ENCODE results near the gene SMC1B.
A peak's percentile ranks its signal among the peaks of the same experiment; 100 is the strongest.

SMC1B gene

DNA sequence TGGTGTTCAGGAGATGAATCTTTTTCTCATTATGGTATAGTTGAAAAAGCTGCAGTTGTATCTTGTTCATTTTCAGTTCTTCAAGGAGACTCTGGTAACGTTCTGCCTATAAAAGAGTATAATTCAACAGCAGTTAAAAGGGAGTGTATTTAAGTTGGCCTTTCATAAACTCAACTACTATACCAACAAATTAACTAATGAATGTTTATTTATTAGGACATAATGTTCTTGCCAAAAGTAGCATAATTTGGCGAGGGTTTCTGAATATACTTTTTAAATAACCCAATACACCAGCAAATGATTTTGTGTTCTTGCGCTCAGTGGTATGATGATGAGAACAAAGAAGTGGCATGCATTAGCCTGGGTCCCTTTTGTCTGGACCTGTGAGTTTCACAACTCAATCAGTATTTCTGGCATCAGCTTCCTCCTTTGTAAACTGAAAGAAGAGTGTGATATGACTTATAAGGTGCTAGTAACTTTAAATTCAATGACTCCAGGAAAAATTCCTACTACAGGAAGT, 10.9 kb downstream of the SMC1B start:
- TF ChIP-seq, protein P1, sequence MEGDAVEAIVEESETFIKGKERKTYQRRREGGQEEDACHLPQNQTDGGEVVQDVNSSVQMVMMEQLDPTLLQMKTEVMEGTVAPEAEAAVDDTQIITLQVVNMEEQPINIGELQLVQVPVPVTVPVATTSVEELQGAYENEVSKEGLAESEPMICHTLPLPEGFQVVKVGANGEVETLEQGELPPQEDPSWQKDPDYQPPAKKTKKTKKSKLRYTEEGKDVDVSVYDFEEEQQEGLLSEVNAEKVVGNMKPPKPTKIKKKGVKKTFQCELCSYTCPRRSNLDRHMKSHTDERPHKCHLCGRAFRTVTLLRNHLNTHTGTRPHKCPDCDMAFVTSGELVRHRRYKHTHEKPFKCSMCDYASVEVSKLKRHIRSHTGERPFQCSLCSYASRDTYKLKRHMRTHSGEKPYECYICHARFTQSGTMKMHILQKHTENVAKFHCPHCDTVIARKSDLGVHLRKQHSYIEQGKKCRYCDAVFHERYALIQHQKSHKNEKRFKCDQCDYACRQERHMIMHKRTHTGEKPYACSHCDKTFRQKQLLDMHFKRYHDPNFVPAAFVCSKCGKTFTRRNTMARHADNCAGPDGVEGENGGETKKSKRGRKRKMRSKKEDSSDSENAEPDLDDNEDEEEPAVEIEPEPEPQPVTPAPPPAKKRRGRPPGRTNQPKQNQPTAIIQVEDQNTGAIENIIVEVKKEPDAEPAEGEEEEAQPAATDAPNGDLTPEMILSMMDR (IDR thresholded peaks at IDR 0.05; ENCODE audit: low read depth, low read length), result no peak
- H3K36me3 ChIP-seq, result no peaks in the 10 kb centered on the region
- no peaks in the 10 kb centered on the region for H3K9me3 ChIP-seq
- DNase-seq, result no peak
- no peak overlapping the region for H3K4me3 ChIP-seq (ENCODE audit: low read depth, low read length)
- peaks cover 7% of the 10 kb centered on the region; the same call in 1 of the 2 replicates for H3K4me1 ChIP-seq
- no peaks in the 10 kb centered on the region for H3K27me3 ChIP-seq

DNA sequence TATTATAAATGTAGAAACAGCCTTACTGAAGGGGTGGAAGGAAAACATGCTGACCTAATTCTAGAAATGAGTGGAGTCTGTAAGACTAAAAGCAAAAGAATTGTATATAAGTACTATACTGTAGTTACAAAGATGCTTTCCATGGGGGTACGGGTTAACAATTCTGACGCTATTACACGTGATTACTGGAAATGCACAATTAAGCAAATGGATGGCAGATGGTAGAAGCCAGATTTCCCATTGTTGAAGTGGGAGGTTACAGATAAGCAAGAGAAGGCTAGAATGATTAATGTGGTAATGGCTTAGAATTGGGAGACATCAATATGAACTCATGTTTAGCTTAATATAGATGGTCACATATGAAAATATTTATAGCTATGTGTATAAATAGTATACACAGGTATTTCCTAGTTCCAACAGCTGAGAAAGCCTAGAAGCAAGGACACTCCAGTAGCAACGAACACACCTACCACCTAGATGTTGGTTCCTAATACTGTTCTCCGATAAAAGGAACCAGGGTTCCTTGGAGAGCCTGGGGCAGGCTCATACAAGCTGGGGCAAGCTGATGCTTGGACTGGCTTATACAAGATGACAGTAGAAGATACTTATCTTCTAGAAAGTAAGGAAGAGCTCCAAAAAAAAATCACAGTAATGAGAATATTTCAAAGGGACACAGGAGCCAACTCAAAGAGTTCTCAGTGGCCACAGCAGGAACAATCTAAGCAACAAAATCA, 13.5 kb downstream of the SMC1B start:
- TF ChIP-seq, protein P1 (IDR thresholded peaks at IDR 0.05; ENCODE audit: low read depth, low read length), result no peak
- H3K36me3 ChIP-seq, result no peaks in the 10 kb centered on the region
- H3K27me3 ChIP-seq, result no peaks in the 10 kb centered on the region
- DNase-seq, result no peak
- no peak overlapping the region for H3K4me3 ChIP-seq (ENCODE audit: low read depth, low read length)
- H3K9me3 ChIP-seq, result no peaks in the 10 kb centered on the region
- peaks cover 7% of the 10 kb centered on the region; the same call in 1 of the 2 replicates for H3K4me1 ChIP-seq

DNA sequence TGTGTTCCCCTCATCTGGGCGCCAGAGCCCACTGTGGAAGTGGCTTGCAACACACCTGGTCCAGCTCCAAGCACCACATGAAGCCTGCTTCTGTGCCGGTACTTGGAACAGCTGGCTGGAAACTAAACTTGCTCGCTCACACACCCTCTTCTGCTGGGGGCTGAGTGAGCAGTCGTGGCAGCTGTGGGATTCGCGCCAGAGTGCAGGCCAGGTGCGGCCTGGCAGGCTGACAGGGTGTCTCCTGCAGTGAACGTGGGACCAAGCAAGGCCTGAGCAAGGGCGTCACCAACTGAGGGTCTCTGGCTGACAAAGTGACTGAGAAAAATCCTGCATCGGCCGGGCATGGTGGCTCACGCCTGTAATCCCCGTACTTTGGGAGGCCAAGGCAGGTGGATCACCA, 15.2 kb downstream of the SMC1B start:
- no peaks in the 10 kb centered on the region for H3K9me3 ChIP-seq
- peaks cover 7% of the 10 kb centered on the region; the same call in 1 of the 2 replicates for H3K4me1 ChIP-seq
- H3K27me3 ChIP-seq, result no peaks in the 10 kb centered on the region
- DNase-seq, result peak; percentile 20
- TF ChIP-seq, protein P1 (IDR thresholded peaks at IDR 0.05; ENCODE audit: low read depth, low read length), result no peak
- no peak overlapping the region for H3K4me3 ChIP-seq (ENCODE audit: low read depth, low read length)
- H3K36me3 ChIP-seq, result no peaks in the 10 kb centered on the region

DNA sequence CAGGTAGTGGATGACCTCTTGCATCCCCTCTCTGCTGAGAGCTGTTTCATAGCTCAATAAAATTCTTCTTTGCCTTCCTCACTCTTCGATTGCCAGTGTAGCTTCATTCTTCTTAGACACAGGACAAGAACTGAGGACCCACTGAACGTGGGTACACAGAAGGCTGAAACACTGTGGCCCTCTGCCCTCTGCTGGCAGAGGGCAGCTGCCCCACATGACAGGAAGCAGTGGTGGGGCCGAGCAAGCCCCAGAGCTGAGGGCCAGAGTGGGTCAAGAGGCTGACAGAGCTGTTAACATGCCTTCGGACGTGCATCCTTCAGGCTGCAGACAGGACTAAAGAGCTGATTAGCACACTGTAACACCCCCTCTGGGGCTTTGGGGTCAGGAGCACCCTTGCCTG, 15.6 kb downstream of the SMC1B start:
- no peak for DNase-seq
- H3K4me1 ChIP-seq, result peaks cover 7% of the 10 kb centered on the region; the same call in 1 of the 2 replicates
- H3K36me3 ChIP-seq, result no peaks in the 10 kb centered on the region
- H3K27me3 ChIP-seq, result no peaks in the 10 kb centered on the region
- TF ChIP-seq, protein P1 (IDR thresholded peaks at IDR 0.05; ENCODE audit: low read depth, low read length), result peak; percentile 24; the same call in 1 of the 2 replicates
- H3K4me3 ChIP-seq (ENCODE audit: low read depth, low read length), result no peak overlapping the region
- no peaks in the 10 kb centered on the region for H3K9me3 ChIP-seq

DNA sequence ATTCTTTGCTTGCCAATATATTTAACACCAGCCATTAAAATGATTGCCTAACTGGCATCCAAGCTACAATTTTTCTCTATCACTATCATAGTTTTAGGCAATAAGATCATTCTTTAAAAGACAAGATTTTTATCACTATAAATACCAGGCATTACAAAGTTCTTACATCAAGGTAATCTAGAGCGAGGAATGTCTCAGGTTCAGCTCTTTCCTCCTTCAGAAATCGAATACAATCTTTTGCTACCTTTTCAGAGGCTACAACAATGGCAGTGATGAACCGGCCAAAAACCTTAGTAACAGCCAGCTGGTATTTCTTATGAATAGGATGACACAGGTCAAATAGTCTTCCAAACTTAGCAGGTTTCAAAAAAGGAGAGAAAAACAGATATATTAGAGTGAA, 23.9 kb downstream of the SMC1B start:
- Histone ChIP-seq H3K9me3 (no peaks in the 10 kb centered on the region), H3K4me1 (no peaks in the 10 kb centered on the region), H3K4me3 (ENCODE audit: low read depth, low read length) (no peak overlapping the region), H3K27me3 (no peaks in the 10 kb centered on the region), H3K36me3 (no peaks in the 10 kb centered on the region)
- TF ChIP-seq, protein P1 (IDR thresholded peaks at IDR 0.05; ENCODE audit: low read depth, low read length), result no peak
- no peak for DNase-seq

DNA sequence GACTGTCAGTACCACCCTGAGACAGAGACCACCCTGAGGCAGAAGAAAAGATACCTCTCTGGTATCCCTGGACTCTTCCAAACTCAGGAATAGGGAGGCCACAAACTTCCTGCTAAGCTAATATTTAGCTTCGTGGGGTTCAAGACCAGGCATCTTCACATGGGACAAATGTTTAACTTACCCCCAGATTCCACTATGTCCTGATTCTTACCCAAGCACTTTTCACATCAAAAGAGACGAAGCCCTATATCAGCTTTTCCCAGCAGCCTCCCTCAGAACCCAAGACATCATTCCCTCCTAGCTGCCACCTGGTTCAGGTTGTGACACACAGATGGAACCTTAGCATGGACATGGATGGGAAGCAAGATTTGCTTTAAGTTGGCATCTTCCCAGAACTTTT, 32.1 kb downstream of the SMC1B start:
- Histone ChIP-seq H3K4me1 (no peaks in the 10 kb centered on the region), H3K27me3 (no peaks in the 10 kb centered on the region), H3K9me3 (no peaks in the 10 kb centered on the region; the same call in 1 of the 2 replicates), H3K36me3 (no peaks in the 10 kb centered on the region), H3K4me3 (ENCODE audit: low read depth, low read length) (no peak overlapping the region)
- no peak for DNase-seq
- TF ChIP-seq, protein P1 (IDR thresholded peaks at IDR 0.05; ENCODE audit: low read depth, low read length), result no peak
